ENCODE results near the gene SH3BP1. TPM values are rescaled to one million over a fixed set of nuclear protein-coding genes. Genes with fewer than 3 reads are reported as not detected.
A peak's percentile ranks its signal among the peaks of the same experiment; 100 is the strongest.

Gene SH3BP1
- total and polyA plus RNA-seq, 2 of the 8 experiments (the other 6 are each of a cell fraction or from before 2014, with no cell fraction given), result 23.9 to 40.3 TPM

- TF ChIP-seq NANOG (IDR thresholded peaks at IDR 0.05; ENCODE audit: insufficient read depth, low read depth, low read length, poor library complexity, severe bottlenecking) (no peak), E2F6 (IDR thresholded peaks at IDR 0.05) (peak; percentile 90), KDM4A (IDR thresholded peaks at IDR 0.05; ENCODE audit: low read depth, low read length, severe bottlenecking) (peak; percentile 84), SIN3A (conservative IDR thresholded peaks at IDR 0.05 in 1 of 2, IDR thresholded peaks at IDR 0.05 in 1 of 2; ENCODE audit: low read depth in 1 of 2, low read length in 2 of 2) (0 out of 4 replicates have a peak, but pooled peaks of 1 of the 2 experiments have one; percentile 16), YY1 (IDR thresholded peaks at IDR 0.05; ENCODE audit: low read depth, low read length) (no peak), CHD2 (IDR thresholded peaks at IDR 0.05; ENCODE audit: low read length) (peak; percentile 94), KDM5A (IDR thresholded peaks at IDR 0.05; ENCODE audit: low read length) (no peak), SUZ12 (IDR thresholded peaks at IDR 0.05; ENCODE audit: low read length) (no peak), PHF8 (conservative IDR thresholded peaks at IDR 0.05; ENCODE audit: low read depth, low read length) (peak; percentile 90), CHD1 (IDR thresholded peaks at IDR 0.05; ENCODE audit: low read depth, low read length) (no peak), FOSL1 (IDR thresholded peaks at IDR 0.05; ENCODE audit: insufficient read depth, low read depth, low read length) (no peak), SP4 (IDR thresholded peaks at IDR 0.05; ENCODE audit: low read length) (0 out of 2 replicates have a peak, but pooled peaks have one; percentile 58), RNF2 (IDR thresholded peaks at IDR 0.05; ENCODE audit: borderline replicate concordance, low read depth, low read length, missing control alignments, poor library complexity, severe bottlenecking) (no peak), MAFK (IDR thresholded peaks at IDR 0.05; ENCODE audit: low read depth, low read length) (no peak), TEAD4 (IDR thresholded peaks at IDR 0.05; ENCODE audit: low read depth, low read length) (no peak), SRF (IDR thresholded peaks at IDR 0.05; ENCODE audit: low read depth, low read length) (no peak), SIRT6 (IDR thresholded peaks at IDR 0.05; ENCODE audit: low read length) (no peak), POU5F1 (IDR thresholded peaks at IDR 0.05; ENCODE audit: low read depth, low read length) (no peak), EZH2 (IDR thresholded peaks at IDR 0.05; ENCODE audit: low read depth, low read length, severe bottlenecking) (no peak), NRF1 (IDR thresholded peaks at IDR 0.05; ENCODE audit: low read depth, low read length) (no peak), HDAC6 (IDR thresholded peaks at IDR 0.05; ENCODE audit: low read depth, low read length) (no peak), BCL11A (IDR thresholded peaks at IDR 0.05; ENCODE audit: low read depth in 2 of 2, low read length in 2 of 2) (no peak), KDM1A (IDR thresholded peaks at IDR 0.05; ENCODE audit: borderline replicate concordance, low read length) (peak; percentile 88)
These were observed 18.9 kb downstream of the SH3BP1 start, which contains the start of gene PDXP (continued) for GRCh38 chr22:37658133-37659065.

Data from H1 (cell line).